Measurements from ENCODE around the gene BAG2. TPM values are rescaled to one million over a fixed set of nuclear protein-coding genes. Genes with fewer than 3 reads are reported as not detected.

Gene BAG2
- total and polyA plus RNA-seq, 10 of the 15 experiments (the other 5 are each of a cell fraction or from before 2014, with no cell fraction given), result 7.7 to 17.6 (median 9.6) TPM

DNA sequence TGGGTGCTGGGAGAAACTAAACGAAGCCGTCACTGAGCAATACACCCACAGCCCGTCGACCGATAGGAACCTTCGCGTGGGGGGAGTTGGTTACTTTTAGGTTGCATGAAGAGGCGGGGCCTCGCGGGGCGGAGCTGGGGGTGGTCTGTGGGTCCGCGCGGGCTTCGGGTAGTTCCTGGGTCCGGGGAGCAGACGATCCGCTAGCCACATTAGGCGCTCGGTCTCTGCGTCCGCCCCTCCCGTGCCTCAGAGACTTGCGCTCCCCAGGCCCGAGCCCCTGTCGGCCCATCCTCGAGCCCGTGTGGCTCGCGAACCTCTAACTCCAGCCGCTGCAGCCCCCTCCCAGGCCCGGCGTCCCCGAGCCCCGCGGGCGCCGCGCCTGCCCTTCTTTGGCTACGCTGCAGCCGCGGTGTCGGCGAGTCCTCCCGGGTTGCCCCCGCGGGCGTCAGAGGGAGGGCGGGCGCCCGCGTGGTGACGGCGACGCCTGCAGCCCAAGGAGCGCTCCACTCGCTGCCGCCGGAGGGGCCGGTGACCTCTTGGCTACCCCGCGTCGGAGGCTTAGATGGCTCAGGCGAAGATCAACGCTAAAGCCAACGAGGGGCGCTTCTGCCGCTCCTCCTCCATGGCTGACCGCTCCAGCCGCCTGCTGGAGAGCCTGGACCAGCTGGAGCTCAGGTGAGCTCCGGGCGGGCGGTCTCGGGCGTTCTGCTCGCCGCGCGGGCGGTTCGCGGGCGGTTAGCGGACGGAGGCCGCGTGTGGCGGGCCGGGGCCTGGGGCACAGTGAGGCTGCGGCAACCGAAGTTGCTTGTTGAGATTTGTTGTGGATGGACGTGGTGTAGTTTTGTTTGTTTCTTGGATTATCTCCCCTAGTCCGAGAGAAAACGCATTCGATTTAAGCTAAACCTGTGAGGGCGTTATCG, at the start of gene BAG2 (continued):
- TF ChIP-seq CEBPZ (IDR thresholded peaks at IDR 0.05; ENCODE audit: low read depth, low read length) (no peak), HDAC6 (IDR thresholded peaks at IDR 0.05; ENCODE audit: unreplicated experiment) (peak; percentile 17), RBBP5 (conservative IDR thresholded peaks at IDR 0.05) (no peak), FOS (IDR thresholded peaks at IDR 0.05; ENCODE audit: borderline replicate concordance, extremely low read depth, insufficient read length) (no peak), NFYB (IDR thresholded peaks at IDR 0.05; ENCODE audit: insufficient read depth, low read depth, low read length) (no peak; the same call in 1 of the 2 replicates), RUNX3 (IDR thresholded peaks at IDR 0.05; ENCODE audit: low read length) (no peak; the same call in none of the 2 replicates), BHLHE40 (IDR thresholded peaks at IDR 0.05; ENCODE audit: borderline replicate concordance in 1 of 2, low read depth in 2 of 2, low read length in 1 of 2) (peak; percentile 95 to 96), SREBF1 (IDR thresholded peaks at IDR 0.05; ENCODE audit: low read length) (peak; percentile 93), RFX5 (IDR thresholded peaks at IDR 0.05; ENCODE audit: low read depth, low read length) (no peak), SMAD1 (IDR thresholded peaks at IDR 0.05; ENCODE audit: low read depth, partially characterized antibody) (peak; percentile 37), EGR1 (IDR thresholded peaks at IDR 0.05; ENCODE audit: borderline replicate concordance in 1 of 2, low read depth in 2 of 2, low read length in 2 of 2) (peak in 1 of 2 experiments; percentile 25; a peak in 2 of 3 replicates), YY1 (IDR thresholded peaks at IDR 0.05; ENCODE audit: low read depth, low read length) (peak; percentile 88)

All from GM12878 (cell line).